Omental fat pad (tissue), 4 donors: ENCODE measurements around the gene ACTL7B. TPM values are rescaled to one million over a fixed set of nuclear protein-coding genes. Genes with fewer than 3 reads are reported as not detected.

Experiments
- ATAC-seq: fragments of 150-250 bp; one replicate; pipeline ENCODE4 v1.9.1; 2016; ENCODE audit warnings: mild to moderate bottlenecking, moderate library complexity; ENCODE audit not compliant: low FRiP score
- DNase-seq: peaks from one replicate; pipeline ENCODE4 v3.0.0-alpha.2; 2019; ENCODE audit warnings: low spot score
- total RNA-seq, 4 donors: library from RNA; depleted of rRNA; stranded (reverse); fragments of >200 nt; gene quantifications; one replicate each; pipeline ENCODE4 v1.1.0, GENCODE V29; 2016
- TF ChIP-seq, protein P1 (sequence below), 3 donors: fragments of 450-650 bp; IDR thresholded peaks; one replicate each; pipeline ENCODE4 v1.5.1; 2016 to 2017; ENCODE audit warnings: antibody characterized with exemption in 3 of 3, mild to moderate bottlenecking in 3 of 3, moderate library complexity in 2 of 3

The ACTL7B gene
- total RNA-seq, 4 donors from 2014 or later = 0.32 TPM; not detected in 3

DNA sequence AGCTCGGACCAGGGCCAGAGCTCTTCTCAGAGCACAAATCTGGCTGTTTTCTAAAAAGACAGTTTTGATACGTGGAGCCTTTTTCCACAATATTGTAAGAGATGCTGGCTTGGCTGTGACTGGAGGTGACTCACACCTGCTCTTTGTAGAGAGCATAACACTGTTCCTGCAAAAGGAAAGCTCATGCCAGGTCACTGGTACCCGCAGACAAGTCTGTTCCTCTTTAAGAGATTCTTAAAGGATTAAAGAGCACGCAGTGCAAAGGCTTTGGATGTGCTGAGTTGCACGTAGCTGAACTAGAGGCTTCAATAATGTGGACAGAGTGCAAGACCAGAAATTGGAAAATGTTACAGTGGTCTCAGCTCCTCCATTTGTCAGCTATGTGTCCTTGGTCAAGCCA lies 19.0 kb downstream of the ACTL7B start:
- TF ChIP-seq, protein P1, sequence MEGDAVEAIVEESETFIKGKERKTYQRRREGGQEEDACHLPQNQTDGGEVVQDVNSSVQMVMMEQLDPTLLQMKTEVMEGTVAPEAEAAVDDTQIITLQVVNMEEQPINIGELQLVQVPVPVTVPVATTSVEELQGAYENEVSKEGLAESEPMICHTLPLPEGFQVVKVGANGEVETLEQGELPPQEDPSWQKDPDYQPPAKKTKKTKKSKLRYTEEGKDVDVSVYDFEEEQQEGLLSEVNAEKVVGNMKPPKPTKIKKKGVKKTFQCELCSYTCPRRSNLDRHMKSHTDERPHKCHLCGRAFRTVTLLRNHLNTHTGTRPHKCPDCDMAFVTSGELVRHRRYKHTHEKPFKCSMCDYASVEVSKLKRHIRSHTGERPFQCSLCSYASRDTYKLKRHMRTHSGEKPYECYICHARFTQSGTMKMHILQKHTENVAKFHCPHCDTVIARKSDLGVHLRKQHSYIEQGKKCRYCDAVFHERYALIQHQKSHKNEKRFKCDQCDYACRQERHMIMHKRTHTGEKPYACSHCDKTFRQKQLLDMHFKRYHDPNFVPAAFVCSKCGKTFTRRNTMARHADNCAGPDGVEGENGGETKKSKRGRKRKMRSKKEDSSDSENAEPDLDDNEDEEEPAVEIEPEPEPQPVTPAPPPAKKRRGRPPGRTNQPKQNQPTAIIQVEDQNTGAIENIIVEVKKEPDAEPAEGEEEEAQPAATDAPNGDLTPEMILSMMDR (IDR thresholded peaks at IDR 0.05) = no peak
- ATAC-seq (no peak), DNase-seq (no peak)

GRCh38 chr9:108836319-108836718 lies 19.5 kb downstream of the ACTL7B start:
- no peak for DNase-seq
- ATAC-seq = no peak
- TF ChIP-seq, protein P1 (IDR thresholded peaks at IDR 0.05) = no peak

DNA sequence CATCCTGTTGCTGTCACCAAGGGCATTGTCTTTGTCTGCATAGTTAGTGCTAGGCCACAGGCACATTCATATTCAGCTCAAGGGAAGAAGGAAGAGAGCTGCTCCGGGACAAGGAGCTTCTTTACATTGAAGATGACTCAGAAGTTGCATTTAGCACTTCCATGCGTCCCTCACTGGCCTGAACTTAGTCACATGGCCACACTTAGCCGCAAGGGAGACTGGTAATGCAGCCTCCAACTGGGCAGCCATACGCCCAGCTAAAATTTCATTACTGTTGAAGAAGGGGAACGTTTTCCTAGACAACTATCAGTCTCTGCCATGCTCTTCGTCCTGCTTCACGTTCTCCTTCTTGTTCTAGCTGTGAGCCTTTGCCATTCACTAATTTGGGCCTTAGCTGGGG lies 20.0 kb downstream of the ACTL7B start:
- no peak for DNase-seq
- TF ChIP-seq, protein P1 (IDR thresholded peaks at IDR 0.05) = no peak
- ATAC-seq = no peak

GRCh38 chr9:108834959-108835665 lies 20.7 kb downstream of the ACTL7B start:
- ATAC-seq (no peak), DNase-seq (no peak)
- TF ChIP-seq, protein P1 (IDR thresholded peaks at IDR 0.05) = no peak

GRCh38 chr9:108832179-108832500 lies 23.6 kb downstream of the ACTL7B start:
- no peak for DNase-seq
- TF ChIP-seq, protein P1 (IDR thresholded peaks at IDR 0.05) = no peak
- no peak for ATAC-seq

GRCh38 chr9:108831496-108832178 lies 24.1 kb downstream of the ACTL7B start:
- ATAC-seq = no peak
- TF ChIP-seq, protein P1 (IDR thresholded peaks at IDR 0.05) = no peak
- no peak for DNase-seq

- TF ChIP-seq, protein P1 (IDR thresholded peaks at IDR 0.05) = no peak
- DNase-seq (no peak), ATAC-seq (no peak)
Measured at GRCh38 chr9:108830272-108830671, 25.5 kb downstream of the ACTL7B start.
